Measurements from ENCODE around the gene PFDN1. TPM values are rescaled to one million over a fixed set of nuclear protein-coding genes. Genes with fewer than 3 reads are reported as not detected.

PFDN1 gene
- total and polyA plus RNA-seq, 9 of the 15 experiments (the other 6 are each of a cell fraction or from before 2014, with no cell fraction given): 45.5 to 215 (median 78.0) TPM

DNA sequence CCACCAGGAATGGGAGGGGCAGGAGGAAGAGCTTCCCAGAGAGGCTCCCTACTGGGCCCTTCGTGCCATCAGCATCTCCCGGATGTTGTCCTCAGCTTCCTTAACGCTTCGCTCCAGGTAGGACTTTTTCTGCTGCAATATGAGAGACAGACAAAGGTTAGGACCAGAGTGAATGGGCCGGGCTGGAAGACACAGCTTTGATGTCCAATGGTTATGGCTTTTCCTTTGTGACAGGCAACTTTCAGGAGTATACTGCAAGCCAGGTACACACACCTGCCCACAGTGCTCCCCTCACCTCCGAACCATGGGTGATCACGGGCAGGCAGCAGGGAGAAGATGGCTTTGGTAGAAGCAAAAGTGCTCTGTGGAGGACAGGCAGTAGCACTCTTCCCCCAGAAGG lies 57.0 kb downstream of the PFDN1 start:
- Histone ChIP-seq H3K9ac (ENCODE audit: insufficient read depth in 1 of 2, low read depth in 2 of 2, low read length in 2 of 2) (no peak overlapping the region), H3K9me1 (ENCODE audit: control insufficient read depth, insufficient read depth, low read length) (no peaks in the 10 kb centered on the region), H2AFZ (ENCODE audit: low read depth, low read length) (no peak overlapping the region), H3K4me2 (ENCODE audit: insufficient read depth, low read length) (no peak overlapping the region), H3K4me1 (replicated peaks in 1 of 2; ENCODE audit: control insufficient read depth in 2 of 2, insufficient read depth in 2 of 2, low read length in 2 of 2) (peaks cover 13 to 14% of the 10 kb centered on the region in 2 experiments), H3K9me3 (replicated peaks; ENCODE audit: control insufficient read depth, insufficient read depth, low read depth, low read length) (no peaks in the 10 kb centered on the region), H3K36me3 (ENCODE audit: control insufficient read depth, insufficient read depth, low read length) (peaks cover 65% of the 10 kb centered on the region), H3K4me3 (no peak overlapping the region), H3K79me2 (ENCODE audit: control insufficient read depth, insufficient read depth, low read length) (peaks cover 6% of the 10 kb centered on the region; the same call in 1 of the 3 replicates), H3K27me3 (ENCODE audit: control insufficient read depth in 2 of 2, insufficient read depth in 2 of 2, low read length in 2 of 2) (no peaks in the 10 kb centered on the region), H4K20me1 (replicated peaks; ENCODE audit: control insufficient read depth, insufficient read depth, low read length) (peaks cover 19% of the 10 kb centered on the region), H3K27ac (ENCODE audit: extremely low read depth, low read depth, low read length) (no peak overlapping the region)
- intact Hi-C loops (cut with micrococcal nuclease): loop anchor here (10.0 kb wide), 1 partner anchor 309 kb away; the partner anchor contains the start of gene SRA1
- no peak for ATAC-seq
- no TSS peak for BruUV-seq (replicated peaks)
- in situ Hi-C loops (cut with MboI): loop anchor here (5.0 to 10.0 kb wide), 2 partner anchors 56 to 479 kb away; partner anchors contain the start of gene PFDN1
- DNase-seq (ENCODE audit: extremely low read depth in 1 of 4, low spot score in 3 of 4): no peak
- 93% methylated on average over 7 of the region's 7 CpGs for WGBS (ENCODE audit: insufficient coverage, low coverage, missing lambda C conversion rate)
- TF ChIP-seq PCBP2 (IDR thresholded peaks at IDR 0.05; ENCODE audit: low read depth, low read length, poor library complexity, severe bottlenecking) (no peak), EGR1 (conservative IDR thresholded peaks at IDR 0.05) (no peak), SNIP1 (IDR thresholded peaks at IDR 0.05; ENCODE audit: low read depth) (no peak), ZNF12 (CRISPR knock-in tag; IDR thresholded peaks at IDR 0.05) (no peak), ZNF133 (CRISPR knock-in tag; IDR thresholded peaks at IDR 0.05) (no peak), SPI1 (IDR thresholded peaks at IDR 0.05; ENCODE audit: borderline replicate concordance, low read depth, low read length) (no peak), BHLHE40 (IDR thresholded peaks at IDR 0.05; ENCODE audit: low read length) (no peak), TEAD4 (IDR thresholded peaks at IDR 0.05; ENCODE audit: low read length) (no peak), TEAD4 (CRISPR knock-in tag; IDR thresholded peaks at IDR 0.05; ENCODE audit: borderline replicate concordance) (no peak)
- TF ChIP-seq, protein P1, sequence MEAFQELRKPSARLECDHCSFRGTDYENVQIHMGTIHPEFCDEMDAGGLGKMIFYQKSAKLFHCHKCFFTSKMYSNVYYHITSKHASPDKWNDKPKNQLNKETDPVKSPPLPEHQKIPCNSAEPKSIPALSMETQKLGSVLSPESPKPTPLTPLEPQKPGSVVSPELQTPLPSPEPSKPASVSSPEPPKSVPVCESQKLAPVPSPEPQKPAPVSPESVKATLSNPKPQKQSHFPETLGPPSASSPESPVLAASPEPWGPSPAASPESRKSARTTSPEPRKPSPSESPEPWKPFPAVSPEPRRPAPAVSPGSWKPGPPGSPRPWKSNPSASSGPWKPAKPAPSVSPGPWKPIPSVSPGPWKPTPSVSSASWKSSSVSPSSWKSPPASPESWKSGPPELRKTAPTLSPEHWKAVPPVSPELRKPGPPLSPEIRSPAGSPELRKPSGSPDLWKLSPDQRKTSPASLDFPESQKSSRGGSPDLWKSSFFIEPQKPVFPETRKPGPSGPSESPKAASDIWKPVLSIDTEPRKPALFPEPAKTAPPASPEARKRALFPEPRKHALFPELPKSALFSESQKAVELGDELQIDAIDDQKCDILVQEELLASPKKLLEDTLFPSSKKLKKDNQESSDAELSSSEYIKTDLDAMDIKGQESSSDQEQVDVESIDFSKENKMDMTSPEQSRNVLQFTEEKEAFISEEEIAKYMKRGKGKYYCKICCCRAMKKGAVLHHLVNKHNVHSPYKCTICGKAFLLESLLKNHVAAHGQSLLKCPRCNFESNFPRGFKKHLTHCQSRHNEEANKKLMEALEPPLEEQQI (IDR thresholded peaks at IDR 0.05): no peak
- TF ChIP-seq, protein P2, sequence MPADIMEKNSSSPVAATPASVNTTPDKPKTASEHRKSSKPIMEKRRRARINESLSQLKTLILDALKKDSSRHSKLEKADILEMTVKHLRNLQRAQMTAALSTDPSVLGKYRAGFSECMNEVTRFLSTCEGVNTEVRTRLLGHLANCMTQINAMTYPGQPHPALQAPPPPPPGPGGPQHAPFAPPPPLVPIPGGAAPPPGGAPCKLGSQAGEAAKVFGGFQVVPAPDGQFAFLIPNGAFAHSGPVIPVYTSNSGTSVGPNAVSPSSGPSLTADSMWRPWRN (IDR thresholded peaks at IDR 0.05; ENCODE audit: low read depth): no peak
- TF ChIP-seq, protein P3, sequence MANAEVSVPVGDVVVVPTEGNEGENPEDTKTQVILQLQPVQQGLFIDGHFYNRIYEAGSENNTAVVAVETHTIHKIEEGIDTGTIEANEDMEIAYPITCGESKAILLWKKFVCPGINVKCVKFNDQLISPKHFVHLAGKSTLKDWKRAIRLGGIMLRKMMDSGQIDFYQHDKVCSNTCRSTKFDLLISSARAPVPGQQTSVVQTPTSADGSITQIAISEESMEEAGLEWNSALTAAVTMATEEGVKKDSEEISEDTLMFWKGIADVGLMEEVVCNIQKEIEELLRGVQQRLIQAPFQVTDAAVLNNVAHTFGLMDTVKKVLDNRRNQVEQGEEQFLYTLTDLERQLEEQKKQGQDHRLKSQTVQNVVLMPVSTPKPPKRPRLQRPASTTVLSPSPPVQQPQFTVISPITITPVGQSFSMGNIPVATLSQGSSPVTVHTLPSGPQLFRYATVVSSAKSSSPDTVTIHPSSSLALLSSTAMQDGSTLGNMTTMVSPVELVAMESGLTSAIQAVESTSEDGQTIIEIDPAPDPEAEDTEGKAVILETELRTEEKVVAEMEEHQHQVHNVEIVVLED (CRISPR knock-in tag; IDR thresholded peaks at IDR 0.05): no peak
- POLR2A ChIA-PET: interaction anchor here (0.8 to 3.6 kb wide), 5 partner anchors 16 to 113 kb away, joined by 3 to 12 read pairs (median 4); partner anchors contain the start of gene SLC4A9
- CTCF ChIA-PET (ENCODE audit: low intra/inter-chr PET ratio): interaction anchor here (0.8 to 4.1 kb wide), 3 partner anchors 100 to 111 kb away, joined by 3 to 37 read pairs (median 3); partner anchors contain the start of gene HBEGF
- no peak for FAIRE-seq

Data from K562 (cell line).